ENCODE results near the gene ZNF212.
"Not testable (repeated sequence)": the region's sequence is repeated elsewhere in the genome, so short reads cannot be mapped to it uniquely, and the experiment has no call there.

The ZNF212 gene

DNA sequence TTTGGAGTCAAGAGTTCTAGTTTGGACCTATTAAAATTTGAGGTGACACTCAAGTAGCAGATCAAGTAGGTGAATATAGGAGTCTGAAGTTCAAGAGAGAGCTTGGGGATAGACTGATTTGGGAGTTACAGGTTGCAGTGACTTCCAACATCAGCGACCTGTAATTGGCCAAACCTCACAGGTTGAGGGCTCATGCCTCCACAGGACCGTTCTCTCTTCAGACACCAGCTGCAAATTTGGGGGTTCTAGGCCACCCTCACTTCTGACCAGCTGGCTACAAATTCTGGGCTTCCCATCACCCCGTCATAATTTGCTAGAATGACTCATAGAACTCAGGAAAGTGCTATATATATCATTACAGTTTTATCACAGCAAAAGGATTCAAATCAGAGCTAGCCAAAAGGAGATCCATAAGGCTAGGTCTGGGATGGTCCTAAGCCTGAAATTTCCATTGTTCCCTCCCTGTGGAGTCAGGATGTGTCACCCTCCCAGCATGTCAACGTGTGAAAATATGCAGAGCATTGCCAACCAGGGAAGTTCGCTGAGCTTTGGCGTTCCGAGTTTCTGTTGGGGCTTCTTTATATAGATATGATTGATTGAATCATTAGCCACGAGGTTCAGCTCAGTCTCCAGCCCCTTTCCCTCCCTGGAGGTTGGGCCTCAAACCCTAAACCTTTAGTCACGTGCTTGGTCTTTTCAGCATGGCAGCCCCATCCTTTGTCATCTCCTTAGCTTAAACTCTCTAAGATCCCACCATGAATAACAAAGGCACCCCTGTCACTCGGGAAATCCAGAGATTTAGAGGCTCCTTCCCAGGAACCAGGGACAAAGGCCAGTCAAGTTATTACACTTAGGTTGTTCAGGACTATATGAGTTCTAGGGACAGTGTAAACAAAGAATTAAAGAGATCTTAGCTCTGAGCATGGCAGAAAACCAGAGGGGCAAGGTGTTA is 20.7 kb upstream of the ZNF212 start:
- DNase-seq (ENCODE audit: low read depth) = no peak

DNA sequence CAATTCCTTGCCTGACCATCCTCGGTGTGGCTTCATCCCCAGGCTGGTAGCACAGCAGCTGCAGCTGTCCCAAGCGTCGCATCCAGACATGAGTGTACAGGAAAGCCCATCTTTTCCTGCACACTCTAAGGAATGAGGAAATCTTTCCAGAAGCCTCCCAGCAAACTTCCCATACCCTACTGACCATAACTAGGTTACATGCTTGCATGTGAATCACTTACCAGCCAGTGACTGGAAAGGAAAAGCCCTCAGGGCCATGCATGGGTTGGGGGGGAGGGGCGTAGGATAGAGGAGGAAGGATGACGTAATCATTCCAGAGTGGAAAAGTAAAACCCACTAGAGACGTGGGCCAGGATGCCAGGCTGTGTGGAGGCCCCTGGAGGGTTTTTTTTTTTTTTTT is 18.9 kb upstream of the ZNF212 start:
- no peak for DNase-seq (ENCODE audit: low read depth)

DNA sequence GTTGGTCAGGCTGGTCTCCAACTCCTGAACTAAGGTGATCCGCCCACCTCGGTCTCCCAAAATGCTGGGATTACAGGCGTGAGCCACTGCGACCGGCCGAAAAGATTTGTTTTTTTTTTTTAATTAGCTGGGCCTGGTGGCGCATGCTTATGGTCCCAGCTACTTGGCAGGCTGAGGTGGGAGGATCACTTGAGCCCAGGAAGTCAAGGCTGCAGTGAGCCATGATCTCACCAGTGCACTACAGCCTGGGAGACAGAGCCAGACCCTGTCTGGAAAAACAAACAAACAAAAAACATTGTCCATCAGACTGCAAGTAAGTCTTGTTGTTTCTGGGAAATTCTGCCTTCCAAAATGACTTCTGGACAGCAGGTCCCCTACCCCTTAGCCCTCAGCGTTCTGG is 16.3 kb upstream of the ZNF212 start:
- DNase-seq (ENCODE audit: low read depth) = no peak

DNA sequence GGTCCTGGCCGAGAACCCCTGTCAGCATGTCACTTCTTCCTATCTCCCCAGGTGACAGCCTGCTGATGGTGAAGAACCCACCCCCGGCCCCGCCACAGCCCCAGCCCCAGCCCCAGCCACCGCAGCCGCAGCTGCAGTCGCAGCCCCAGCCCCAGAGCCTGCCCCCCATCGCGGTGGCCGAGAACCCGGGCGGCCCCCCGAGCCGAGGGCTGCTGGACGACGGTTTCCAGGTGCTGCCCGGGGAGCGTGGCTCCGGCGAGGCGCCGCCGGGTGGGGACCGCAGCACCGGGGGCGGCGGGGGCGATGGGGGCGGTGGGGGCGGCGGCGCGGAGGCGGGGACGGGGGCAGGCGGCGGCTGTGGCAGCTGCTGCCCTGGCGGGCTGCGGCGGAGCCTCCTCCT is 15.7 kb upstream of the ZNF212 start:
- DNase-seq (ENCODE audit: low read depth) = no peak

DNA sequence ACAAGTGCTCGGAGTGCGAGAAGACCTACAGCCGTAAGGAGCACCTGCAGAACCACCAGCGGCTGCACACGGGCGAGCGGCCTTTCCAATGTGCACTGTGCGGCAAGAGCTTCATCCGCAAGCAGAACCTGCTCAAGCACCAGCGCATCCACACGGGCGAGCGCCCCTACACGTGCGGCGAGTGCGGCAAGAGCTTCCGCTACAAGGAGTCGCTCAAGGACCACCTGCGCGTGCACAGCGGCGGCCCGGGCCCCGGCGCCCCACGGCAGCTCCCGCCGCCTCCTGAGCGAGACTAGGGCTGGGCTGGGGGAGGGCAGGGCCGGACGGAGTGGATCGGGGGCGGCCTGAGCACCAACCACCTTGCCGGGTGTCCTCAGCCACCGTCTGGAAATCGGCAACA is 15.1 kb upstream of the ZNF212 start:
- no peak for DNase-seq (ENCODE audit: low read depth)

DNA sequence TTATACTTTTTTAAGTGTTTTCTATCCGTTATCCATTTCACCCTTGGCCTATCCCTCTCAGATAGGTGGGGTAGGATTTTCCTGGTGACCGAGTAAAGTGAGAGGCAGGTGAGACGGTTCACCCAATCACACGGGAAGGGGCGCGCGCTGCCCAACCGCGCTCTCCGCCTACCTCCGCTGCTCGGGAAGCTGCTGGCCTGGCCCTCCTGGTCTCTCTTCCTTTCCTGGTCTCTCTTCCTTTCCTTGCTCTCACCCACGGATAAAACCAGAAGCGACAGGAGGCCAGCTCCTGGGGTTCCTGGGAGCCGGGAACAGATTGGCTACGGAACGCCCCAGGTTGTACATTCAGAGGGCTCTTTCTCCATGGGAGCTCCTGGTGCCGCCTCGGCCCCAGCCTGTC is 14.3 kb upstream of the ZNF212 start:
- DNase-seq (ENCODE audit: low read depth) = no peak

DNA sequence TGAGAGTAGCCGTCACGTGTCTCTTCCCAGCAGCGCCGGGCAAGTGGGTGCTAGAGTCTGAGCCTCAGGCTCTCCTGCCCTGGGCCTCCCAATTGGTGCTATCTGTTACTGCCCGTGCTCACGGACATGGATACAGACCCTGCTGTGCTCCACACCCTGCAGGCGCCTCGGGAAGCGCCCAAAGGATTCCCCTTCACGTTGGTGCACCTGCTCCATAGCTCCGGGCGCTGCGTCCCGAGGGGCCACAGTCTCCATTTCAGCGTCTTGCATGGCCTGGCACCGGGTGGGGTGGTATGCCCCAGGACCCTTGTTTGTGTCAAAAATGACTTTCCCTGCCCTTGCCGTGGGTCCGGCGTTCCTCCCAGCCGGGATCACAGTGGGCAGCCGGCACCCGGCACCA is 13.8 kb upstream of the ZNF212 start:
- DNase-seq (ENCODE audit: low read depth) = no peak

DNA sequence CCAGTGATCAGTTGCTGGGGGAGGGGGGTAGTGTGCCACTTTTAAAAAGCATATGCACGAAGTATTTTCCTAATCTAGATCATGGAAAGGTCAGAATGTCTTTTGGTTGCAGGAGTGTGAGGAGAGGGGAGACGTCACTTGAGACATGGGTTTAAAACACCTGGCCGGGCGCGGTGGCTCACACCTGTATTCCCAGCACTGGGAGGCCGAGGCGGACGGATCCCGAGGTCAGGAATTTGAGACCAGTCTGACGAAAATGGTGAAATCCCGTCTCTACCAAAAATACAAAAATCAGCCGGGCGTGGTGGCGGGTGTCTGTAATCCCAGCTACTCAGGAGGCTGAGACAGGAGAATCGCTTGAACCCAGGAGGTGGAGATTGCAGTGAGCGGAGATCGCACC is 13.1 kb upstream of the ZNF212 start:
- DNase-seq (ENCODE audit: low read depth) = not testable (repeated sequence)

DNA sequence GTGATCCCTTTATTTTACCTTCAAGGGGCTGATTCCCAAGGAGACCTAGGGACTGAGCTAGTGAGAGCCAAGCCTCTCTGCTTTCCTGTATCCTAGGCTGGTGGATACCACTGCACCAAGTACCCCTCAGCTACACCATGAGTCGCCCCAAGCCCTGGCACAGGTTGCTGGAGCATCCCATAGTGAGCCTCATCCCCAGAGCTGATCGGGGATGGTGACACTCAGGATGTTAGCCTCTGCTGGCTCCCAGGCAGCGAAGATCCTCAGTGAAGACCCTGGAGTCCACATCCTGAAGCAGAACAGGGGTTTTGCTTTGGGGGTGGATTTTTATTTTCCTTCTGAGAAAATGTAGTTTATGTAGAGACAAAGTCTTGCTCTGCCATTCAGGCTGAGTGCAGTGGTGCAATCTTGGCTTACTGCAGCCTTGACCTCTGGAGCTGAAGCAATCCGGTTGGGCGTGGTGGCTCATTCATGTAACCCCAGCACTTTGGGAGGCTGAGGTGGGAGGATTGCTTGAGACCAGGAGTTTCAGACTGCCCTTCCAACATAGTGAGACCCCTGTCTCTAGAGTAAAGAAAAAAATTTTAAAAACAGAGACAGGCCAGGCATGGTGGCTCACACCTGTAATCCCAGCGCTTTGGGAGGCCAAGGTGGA is 12.5 kb upstream of the ZNF212 start:
- DNase-seq (ENCODE audit: low read depth) = no peak

DNA sequence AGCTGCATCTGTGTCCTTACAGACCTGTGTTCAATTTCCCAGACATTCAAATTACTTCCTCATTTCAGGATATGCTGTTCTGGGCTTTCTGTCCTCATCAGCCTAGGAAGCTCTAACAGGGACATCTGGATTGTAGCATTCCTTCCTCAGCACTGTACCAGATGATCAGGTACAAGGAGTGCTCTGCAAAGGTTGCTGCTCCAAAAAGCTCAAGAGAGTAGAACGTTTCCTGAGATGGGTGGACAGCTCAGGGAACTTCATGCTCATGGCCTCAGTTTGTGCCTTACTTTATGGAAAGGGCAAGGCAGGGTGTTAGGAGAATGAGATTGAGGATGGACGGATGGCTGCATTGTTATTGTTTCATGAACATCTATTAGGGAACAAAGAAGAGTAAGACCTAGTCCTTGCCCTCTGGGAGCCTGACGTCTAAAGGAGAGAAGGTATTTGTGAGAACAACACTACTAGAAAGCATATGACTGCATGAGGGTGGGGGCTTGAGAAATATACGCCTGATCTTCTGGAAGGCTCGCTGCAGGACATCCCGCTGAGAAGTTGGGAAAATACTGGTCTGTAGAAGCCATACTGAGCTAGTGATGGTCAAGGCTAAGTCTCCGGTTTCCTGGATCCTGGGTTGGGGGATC is 10.5 kb upstream of the ZNF212 start:
- no peak for DNase-seq (ENCODE audit: low read depth)

DNA sequence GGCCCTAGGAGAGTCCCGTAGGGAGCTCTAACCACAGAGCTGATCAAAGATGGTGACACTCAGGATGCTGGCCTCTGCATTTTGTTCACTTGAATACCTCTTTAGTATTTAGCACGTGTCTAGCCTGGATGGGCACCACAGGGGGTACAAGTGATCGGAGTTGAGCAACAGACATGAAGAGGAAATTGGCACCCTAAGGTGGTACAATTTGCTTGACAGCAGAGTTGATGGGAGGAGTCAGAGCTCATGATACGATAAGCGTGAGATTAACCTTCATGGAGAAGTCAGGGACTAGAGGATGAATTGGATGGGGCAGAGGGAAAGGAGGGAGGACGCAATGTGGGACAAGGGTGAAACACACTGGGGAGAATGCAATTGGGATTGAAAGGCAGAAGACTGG is 9.9 kb upstream of the ZNF212 start:
- DNase-seq (ENCODE audit: low read depth) = no peak

DNA sequence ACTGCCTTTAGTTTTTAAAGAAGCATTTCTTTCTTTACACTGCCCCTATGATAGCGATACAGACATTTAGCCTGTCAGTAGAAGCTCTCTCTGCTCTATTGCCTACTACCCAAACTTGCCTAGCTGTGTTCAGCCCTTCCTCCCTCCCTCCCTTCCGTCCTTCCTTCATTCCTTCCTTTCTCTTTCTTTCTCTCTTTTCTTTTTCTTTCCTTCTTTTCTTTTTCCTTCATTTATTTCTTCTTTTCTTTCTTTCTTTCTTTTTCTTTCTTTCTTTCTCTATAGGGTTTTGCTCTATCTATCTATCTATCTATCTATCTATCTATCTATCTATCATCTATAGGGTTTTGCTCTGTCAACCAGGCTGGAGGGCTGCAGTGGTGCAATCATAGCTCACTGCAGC is 7.1 kb upstream of the ZNF212 start:
- no peak for DNase-seq (ENCODE audit: low read depth)

DNA sequence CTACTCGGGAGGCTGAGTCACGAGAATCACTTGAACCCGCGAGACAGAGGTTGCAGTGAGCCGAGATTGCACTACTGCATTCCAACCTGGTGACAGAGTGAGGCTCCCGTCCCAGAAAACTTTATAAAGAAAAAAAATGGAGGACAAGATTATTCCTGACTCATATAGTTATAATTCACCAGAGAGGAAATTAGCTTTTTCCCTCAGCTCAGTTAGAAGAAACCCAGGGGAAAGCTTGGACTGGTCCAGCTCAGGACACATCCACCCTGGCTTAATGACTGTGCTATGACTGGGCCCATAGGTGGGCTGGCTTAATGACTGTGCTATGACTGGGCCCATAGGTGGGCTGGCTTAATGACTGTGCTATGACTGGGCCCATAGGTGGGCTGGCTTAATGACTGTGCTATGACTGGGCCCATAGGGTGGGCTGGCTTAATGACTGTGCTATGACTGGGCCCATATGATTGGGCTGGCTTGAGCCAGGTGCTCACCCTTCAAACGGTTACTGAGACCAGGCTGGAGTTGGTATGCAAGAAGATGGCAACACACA is 5.7 kb upstream of the ZNF212 start:
- not testable (repeated sequence) for DNase-seq (ENCODE audit: low read depth)

DNA sequence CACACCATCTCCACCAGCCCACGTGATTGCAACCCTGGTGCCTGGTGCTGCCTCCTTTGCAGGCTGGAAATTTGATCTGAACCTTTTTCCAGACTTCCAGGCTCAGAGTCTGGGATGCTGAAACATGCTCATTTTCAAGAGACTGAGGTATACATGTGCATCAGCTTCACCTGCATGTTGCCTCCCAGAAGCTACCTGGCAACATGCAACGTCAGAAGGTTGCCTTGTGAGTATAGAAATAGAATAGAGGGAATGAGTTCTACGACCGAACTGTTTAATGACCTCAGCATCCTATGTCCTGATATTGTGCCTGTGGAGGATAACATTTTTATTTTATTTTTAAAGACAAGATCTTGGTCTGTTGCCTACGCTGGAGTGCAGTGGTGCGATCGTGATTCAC is 1.9 kb upstream of the ZNF212 start:
- no peak for DNase-seq (ENCODE audit: low read depth)

DNA sequence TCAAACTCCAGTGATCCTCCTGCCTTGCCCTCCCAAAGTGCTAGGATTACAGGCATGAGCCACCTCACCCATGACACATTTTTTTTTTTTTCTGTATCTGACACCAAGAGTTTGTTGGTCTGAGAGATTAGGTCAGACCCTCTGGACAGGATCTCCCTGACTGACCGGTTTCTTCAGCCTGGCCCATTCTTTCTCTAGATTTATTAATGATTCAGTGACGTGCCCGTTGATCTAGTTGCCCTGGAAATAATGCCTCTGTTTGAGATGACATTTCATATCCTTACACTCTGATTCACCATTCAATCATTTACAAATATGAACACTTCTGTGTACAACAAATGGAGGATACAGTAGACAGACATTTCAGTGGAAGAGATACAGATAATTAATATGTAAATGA is 1.4 kb upstream of the ZNF212 start:
- DNase-seq (ENCODE audit: low read depth) = no peak

DNA sequence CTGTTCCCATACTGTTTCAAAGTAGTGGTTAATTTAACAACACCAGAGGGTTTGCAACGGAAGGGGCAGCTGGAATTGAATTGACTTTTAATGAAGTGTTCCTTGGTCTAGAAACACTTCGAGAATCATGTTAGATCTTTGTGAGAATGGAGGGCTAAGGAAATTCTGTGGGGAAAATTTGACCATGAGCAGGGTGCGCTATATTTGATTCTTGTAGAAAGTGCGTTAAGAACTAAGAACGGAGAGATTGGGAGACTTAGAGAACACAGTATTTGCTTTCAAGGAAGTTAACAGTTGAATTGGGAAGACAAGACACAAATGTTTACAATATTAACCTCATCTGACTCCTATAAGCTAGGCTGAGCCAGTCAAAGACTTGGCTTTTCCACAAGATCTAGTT is 1.2 kb downstream of the ZNF212 start:
- DNase-seq (ENCODE audit: low read depth) = no peak

DNA sequence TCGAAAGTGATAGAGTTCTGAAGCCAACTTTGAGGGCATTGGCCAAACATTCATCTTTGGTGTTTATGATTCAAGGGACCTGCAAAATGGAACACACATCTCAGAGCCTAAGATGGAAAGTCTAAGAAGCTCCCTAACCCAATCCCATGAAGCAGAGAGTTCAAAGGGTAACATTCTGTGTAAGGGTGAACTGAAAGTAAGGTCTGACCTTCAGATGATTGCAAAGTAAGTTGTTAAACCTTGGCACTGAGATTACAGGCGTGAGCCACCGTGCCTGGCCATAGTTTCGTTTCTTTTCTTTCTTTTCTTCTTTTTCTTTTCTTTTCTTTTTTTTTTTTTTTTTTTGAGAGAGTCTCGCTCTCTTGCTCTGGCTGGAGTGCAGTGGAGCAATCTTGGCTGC is 2.2 kb downstream of the ZNF212 start:
- DNase-seq (ENCODE audit: low read depth) = no peak

DNA sequence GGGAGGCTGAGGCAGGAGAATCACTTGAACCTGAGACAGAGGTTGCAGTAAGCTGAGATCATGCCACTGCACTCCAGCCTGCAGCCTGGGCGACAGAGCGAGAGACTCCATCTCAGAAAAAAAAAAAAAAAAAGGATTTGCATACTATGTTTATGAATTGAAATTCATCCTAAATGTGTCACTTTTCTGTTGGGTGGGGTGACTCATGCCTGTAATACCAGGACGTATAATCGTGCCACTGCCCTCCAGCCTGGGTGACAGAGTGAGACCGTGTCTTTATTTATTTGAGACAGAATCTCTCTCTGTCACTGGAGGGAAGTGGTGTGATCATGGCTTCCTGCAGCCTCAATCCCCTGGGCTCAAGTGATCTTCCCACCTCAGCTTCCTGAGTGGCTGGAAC is 5.8 kb downstream of the ZNF212 start:
- DNase-seq (ENCODE audit: low read depth) = no peak

DNA sequence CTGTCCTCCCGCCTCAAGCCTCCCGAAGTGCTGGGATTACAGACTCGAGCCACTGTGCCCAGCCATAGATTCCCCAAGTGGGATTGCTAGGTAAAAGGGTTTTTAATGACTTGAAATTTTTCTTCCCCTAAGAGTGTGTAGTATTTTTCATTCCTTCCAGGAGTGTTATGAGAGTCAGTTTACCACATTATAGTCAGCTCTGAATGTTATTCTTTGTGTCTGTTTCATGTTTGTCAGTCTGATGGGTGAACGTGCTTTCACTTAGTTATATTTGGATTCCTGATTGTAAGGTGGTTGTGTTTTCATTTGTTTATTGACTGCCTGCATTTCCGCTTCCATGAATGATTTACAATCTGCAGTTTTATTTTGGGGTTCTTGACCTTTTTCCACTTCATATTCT is 6.3 kb downstream of the ZNF212 start:
- no peak for DNase-seq (ENCODE audit: low read depth)

DNA sequence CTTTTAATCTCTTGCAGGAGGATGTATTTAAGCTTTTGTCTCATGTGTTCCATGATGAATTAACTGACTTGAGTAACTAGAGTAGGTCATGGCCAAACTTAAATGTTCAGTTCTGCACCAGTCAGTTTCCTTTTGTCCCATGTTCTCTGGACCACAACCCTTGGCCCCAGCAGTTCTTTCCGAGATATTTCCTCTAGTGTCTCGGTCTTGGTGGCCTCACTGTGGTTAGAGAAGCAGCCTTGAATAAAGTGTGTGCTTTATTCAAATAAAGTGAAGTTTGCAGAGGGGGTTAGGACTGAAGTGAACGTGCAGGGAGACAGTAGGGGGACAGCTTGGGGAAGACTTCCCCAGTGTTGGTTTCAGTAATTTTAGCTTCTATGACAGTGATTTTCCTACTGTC is 9.3 kb downstream of the ZNF212 start:
- DNase-seq (ENCODE audit: low read depth) = no peak

DNA sequence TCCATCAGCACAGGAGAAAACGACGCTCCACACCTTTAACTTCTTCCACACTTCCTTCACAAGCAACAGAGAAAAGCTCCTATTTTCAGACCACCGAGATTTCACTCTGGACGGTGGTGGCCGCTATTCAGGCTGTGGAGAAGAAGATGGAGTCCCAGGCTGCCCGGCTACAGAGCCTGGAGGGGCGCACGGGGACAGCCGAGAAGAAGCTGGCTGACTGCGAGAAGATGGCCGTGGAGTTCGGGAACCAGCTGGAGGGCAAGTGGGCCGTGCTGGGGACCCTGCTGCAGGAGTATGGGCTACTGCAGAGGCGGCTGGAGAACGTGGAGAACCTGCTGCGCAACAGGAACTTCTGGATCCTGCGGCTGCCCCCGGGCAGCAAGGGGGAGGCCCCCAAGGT is 10.7 kb downstream of the ZNF212 start:
- DNase-seq (ENCODE audit: low read depth) = not testable (repeated sequence)

DNA sequence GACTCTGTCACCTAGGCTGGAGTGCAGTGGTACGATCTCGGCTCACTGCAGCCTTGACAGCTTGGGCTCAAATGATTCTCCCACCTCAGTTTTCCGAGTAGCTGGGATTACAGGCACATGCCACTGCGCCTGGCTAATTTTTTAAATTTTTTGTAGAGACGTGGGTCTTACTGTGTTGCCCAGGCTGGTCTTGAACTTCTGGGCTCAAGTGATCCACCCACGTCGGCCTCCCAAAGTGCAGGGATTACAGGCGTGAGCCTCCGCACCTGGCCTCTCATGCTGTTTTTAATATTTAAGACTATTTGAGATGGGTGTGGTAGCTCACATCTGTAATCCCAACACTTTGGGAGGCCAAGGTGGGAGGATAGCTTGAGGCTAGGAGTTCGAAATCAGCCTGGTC is 12.1 kb downstream of the ZNF212 start:
- not testable (repeated sequence) for DNase-seq (ENCODE audit: low read depth)

DNA sequence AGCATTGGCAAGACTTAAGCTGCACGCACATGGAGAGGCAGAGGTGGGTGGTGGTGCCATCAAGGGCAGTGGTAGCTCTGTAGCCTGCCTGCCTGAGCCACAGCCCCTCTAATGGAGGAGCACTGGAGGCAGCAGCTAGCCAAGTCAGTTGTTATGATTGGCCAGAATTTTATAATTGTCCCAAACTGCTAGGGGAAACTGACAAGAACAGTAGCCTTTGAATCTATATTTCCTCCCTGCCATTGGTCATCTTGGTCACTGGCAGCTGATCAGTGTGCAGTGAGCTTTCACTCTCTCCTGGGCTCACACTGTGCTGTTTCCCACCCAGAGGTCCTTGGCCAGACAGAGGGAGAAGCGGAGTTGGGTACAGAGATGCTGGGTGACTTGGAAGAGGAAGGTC is 12.9 kb downstream of the ZNF212 start:
- DNase-seq (ENCODE audit: low read depth) = no peak
